OCI-LY1 (cell line): Measurements from ENCODE around the gene SART3.

Source experiments
- H2AFZ ChIP-seq: fragments of 200-600 bp; sonication (generic), shearing (Covaris generic); 2 replicates; pipeline ENCODE4 v1.6.0; 2014; ENCODE audit warnings: antibody characterized with exemption, mild to moderate bottlenecking, low read length
- H3F3A ChIP-seq: fragments of 200-600 bp; sonication (generic), shearing (Covaris generic); 2 replicates; pipeline ENCODE4 v1.6.0; 2014; ENCODE audit warnings: mild to moderate bottlenecking, antibody characterized with exemption, low read length, moderate library complexity; ENCODE audit not compliant: insufficient read depth
- H3K27ac ChIP-seq: fragments of 200-600 bp; sonication (generic); 2 replicates; pipeline ENCODE4 v1.5.1; 2014; ENCODE audit warnings: low read length, mixed run types, mild to moderate bottlenecking, low read depth; ENCODE audit not compliant: poor library complexity, severe bottlenecking
- H3K27me3 ChIP-seq: fragments of 200-600 bp; sonication (generic); 2 replicates; pipeline ENCODE4 v1.6.0; 2014; ENCODE audit warnings: antibody characterized with exemption, mild to moderate bottlenecking, low read length, moderate library complexity; ENCODE audit not compliant: insufficient read depth
- H3K36me3 ChIP-seq: fragments of 200-600 bp; sonication (generic); 2 replicates; pipeline ENCODE4 v1.6.1; 2014; ENCODE audit warnings: mild to moderate bottlenecking, antibody characterized with exemption, low read length, moderate library complexity, mixed read lengths; ENCODE audit not compliant: insufficient read depth
- H3K4me1 ChIP-seq: fragments of 200-600 bp; sonication (generic); 2 replicates; pipeline ENCODE4 v1.5.1; 2014; ENCODE audit warnings: mild to moderate bottlenecking, low read length, moderate library complexity; ENCODE audit not compliant: insufficient read depth, severe bottlenecking
- H3K4me2 ChIP-seq: fragments of 200-600 bp; sonication (generic), shearing (Covaris generic); 2 replicates; pipeline ENCODE4 v1.6.1; 2014; ENCODE audit warnings: low read length
- H3K4me3 ChIP-seq: fragments of 200-600 bp; sonication (generic); 2 replicates; pipeline ENCODE4 v1.5.1; 2014; ENCODE audit warnings: low read length, low read depth, mild to moderate bottlenecking, mixed read lengths; ENCODE audit not compliant: poor library complexity, severe bottlenecking
- H3K79me2 ChIP-seq: fragments of 200-600 bp; shearing (Covaris generic); 2 replicates; pipeline ENCODE4 v1.6.1; 2016; ENCODE audit warnings: mixed run types, low read length, mixed read lengths; ENCODE audit not compliant: insufficient read depth
- H3K9ac ChIP-seq: fragments of 200-600 bp; sonication (generic), shearing (Covaris generic); 2 replicates; pipeline ENCODE4 v1.6.1; 2014; ENCODE audit warnings: mild to moderate bottlenecking, low read length, mixed read lengths
- H3K9me2 ChIP-seq: fragments of 200-600 bp; sonication (generic), shearing (Covaris generic); 2 replicates; pipeline ENCODE4 v1.6.1; 2014; ENCODE audit warnings: low read depth, mild to moderate bottlenecking, low read length, mixed read lengths
- H3K9me3 ChIP-seq: fragments of 200-600 bp; shearing (Covaris generic); 2 replicates; pipeline ENCODE4 v1.6.1; 2014; ENCODE audit warnings: low read length, mixed read lengths
- H4K20me1 ChIP-seq: fragments of 200-600 bp; sonication (generic), shearing (Covaris generic); 2 replicates; pipeline ENCODE4 v1.6.0; 2016; ENCODE audit warnings: mild to moderate bottlenecking, low read length; ENCODE audit not compliant: insufficient read depth
- CTCF ChIP-seq: fragments of 200-600 bp; sonication (generic), shearing (Covaris generic); IDR thresholded peaks from 2 replicates; pipeline ENCODE4 v1.5.1; 2017; ENCODE audit warnings: mild to moderate bottlenecking, antibody characterized with exemption, low read length, moderate library complexity, mixed read lengths
- EZH2 ChIP-seq: fragments of 200-600 bp; sonication (generic), shearing (Covaris generic); IDR thresholded peaks from 2 replicates; pipeline ENCODE4 v1.8.0; 2017; ENCODE audit warnings: borderline replicate concordance, mixed run types, mild to moderate bottlenecking, antibody characterized with exemption, low read length, moderate library complexity, mixed read lengths

The SART3 gene

DNA sequence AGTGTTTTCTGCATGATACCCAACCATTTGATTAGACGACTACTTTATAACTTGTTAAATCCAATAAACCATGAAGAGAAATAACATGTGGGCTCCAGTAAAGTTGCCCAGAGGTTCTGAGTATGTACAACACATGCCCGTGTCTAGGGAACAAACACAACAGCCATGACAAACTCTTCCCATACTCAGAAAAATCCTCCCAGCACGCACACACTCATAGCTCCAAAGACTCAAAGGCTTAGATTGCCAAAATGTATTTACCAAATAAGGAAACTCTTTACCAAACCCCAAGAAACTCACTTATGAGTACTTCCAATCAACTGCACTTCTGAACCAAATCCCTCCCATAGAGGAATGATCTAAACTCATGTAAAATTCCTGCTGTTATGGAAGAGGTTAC, 17.3 kb downstream of the SART3 start:
- Histone ChIP-seq H4K20me1 (no peaks in the 10 kb centered on the region), H3K4me3 (no peak overlapping the region), H3K9ac (no peak overlapping the region), H3K4me2 (no peak overlapping the region), H2AFZ (no peak overlapping the region), H3K79me2 (0 out of 2 replicates have a peak, but pooled peaks cover 11% of the 10 kb centered on the region), H3K36me3 (peaks cover 65% of the 10 kb centered on the region), H3K9me3 (no peaks in the 10 kb centered on the region), H3K27me3 (no peaks in the 10 kb centered on the region), H3K4me1 (peaks cover 40% of the 10 kb centered on the region), H3K27ac (no peak overlapping the region), H3K9me2 (no peaks in the 10 kb centered on the region), H3F3A (no peaks in the 10 kb centered on the region)
- TF ChIP-seq CTCF (no peak), EZH2 (no peak)

- Histone ChIP-seq H3K4me1 (peaks cover 27% of the 10 kb centered on the region), H3K9me3 (no peaks in the 10 kb centered on the region), H3F3A (no peaks in the 10 kb centered on the region), H3K4me3 (no peak overlapping the region), H3K27me3 (no peaks in the 10 kb centered on the region), H3K27ac (peak overlapping the region; percentile 81), H3K4me2 (no peak overlapping the region), H2AFZ (no peak overlapping the region), H3K9me2 (no peaks in the 10 kb centered on the region), H4K20me1 (no peaks in the 10 kb centered on the region), H3K9ac (no peak overlapping the region), H3K79me2 (0 out of 2 replicates have a peak, but pooled peaks cover 11% of the 10 kb centered on the region), H3K36me3 (peaks cover 65% of the 10 kb centered on the region)
- no peak for TF ChIP-seq CTCF
- no peak for TF ChIP-seq EZH2
Measured at GRCh38 chr12:108542320-108542719, 18.7 kb downstream of the SART3 start.

GRCh38 chr12:108538616-108539195, 22.3 kb downstream of the SART3 start:
- Histone ChIP-seq H3K4me3 (no peak overlapping the region), H3K9me3 (no peaks in the 10 kb centered on the region), H4K20me1 (no peaks in the 10 kb centered on the region), H3K36me3 (peaks cover 73% of the 10 kb centered on the region), H3K4me2 (no peak overlapping the region), H3K4me1 (peaks cover 20% of the 10 kb centered on the region), H3K27me3 (no peaks in the 10 kb centered on the region), H3K79me2 (0 out of 2 replicates have a peak, but pooled peaks cover 11% of the 10 kb centered on the region), H3K27ac (no peak overlapping the region), H3K9ac (no peak overlapping the region), H3K9me2 (no peaks in the 10 kb centered on the region), H2AFZ (no peak overlapping the region), H3F3A (no peaks in the 10 kb centered on the region)
- TF ChIP-seq CTCF = no peak
- TF ChIP-seq EZH2 = no peak
